Fibroblast of lung (primary cell): ENCODE data around the gene PNPLA7.

Experiments
- EZH2 ChIP-seq: IDR thresholded peaks from 2 replicates; pipeline ENCODE4 v1.5.1; 2012; ENCODE audit warnings: low read length, control low read depth, mild to moderate bottlenecking; ENCODE audit errors: missing control alignments
- TF ChIP-seq, protein P1 (sequence below), 2 donors: IDR thresholded peaks in 1 of 2; conservative IDR thresholded peaks in 1 of 2; 1 replicate in 1 of 2; 2 replicates in 1 of 2; pipeline ENCODE4 v1.5.1; 2011 to 2012; ENCODE audit warnings: low read length in 2 of 2, control low read depth in 1 of 2, inconsistent platforms in 1 of 2, low read depth in 1 of 2, mild to moderate bottlenecking in 1 of 2

DNA sequence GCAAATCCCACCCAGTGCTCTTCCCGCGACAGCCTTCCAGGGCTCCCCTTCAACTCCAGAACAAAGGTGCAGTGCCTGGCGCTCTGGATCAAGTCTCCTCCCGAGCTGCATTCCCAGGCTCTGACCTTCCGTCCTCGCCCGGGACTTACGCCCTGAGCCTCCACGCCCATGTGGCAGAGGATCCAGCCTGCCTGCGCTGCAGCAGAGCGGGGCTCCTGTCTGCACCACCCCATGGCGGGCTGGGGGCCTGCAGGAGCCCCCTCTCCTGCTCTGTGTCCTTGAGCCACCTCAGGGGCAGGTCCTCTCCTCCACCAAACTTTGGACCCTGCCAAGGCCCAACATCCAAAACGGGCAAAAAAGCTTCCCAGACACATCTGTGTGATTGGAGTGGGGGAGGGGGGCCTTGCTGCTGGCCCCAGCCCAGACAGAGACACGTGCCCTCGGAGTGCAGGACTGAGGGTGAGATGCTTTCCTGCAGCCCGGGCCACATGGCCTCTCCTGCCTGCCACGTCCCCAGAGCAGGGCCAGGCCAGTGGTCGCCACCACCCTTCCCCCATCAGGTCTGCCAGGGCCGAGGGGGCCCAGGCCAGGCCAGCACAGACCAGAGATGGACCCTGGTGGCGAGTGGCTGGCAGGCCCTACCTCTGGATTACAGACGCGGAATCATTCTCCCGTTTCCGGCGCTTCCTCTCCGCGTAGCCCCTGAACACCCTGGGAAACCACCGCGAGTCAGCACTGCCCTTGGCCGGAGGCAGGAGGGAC lies 95.4 kb downstream of the PNPLA7 start:
- TF ChIP-seq, protein P1, sequence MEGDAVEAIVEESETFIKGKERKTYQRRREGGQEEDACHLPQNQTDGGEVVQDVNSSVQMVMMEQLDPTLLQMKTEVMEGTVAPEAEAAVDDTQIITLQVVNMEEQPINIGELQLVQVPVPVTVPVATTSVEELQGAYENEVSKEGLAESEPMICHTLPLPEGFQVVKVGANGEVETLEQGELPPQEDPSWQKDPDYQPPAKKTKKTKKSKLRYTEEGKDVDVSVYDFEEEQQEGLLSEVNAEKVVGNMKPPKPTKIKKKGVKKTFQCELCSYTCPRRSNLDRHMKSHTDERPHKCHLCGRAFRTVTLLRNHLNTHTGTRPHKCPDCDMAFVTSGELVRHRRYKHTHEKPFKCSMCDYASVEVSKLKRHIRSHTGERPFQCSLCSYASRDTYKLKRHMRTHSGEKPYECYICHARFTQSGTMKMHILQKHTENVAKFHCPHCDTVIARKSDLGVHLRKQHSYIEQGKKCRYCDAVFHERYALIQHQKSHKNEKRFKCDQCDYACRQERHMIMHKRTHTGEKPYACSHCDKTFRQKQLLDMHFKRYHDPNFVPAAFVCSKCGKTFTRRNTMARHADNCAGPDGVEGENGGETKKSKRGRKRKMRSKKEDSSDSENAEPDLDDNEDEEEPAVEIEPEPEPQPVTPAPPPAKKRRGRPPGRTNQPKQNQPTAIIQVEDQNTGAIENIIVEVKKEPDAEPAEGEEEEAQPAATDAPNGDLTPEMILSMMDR (conservative IDR thresholded peaks at IDR 0.05 in 1 of 2, IDR thresholded peaks at IDR 0.05 in 1 of 2; ENCODE audit: low read depth in 1 of 2, low read length in 2 of 2), result no peak
- TF ChIP-seq EZH2, result no peak
